Vagina (tissue), 2 donors: ENCODE measurements around the gene PRDM5. TPM values are rescaled to one million over a fixed set of nuclear protein-coding genes. Genes with fewer than 3 reads are reported as not detected.
A peak's percentile ranks its signal among the peaks of the same experiment; 100 is the strongest.

Source experiments
- DNase-seq, 2 donors: peaks; one replicate each; pipeline ENCODE4 v3.0.0-alpha.2; 2017; ENCODE audit errors: extremely low spot score in 2 of 2
- H3K27ac ChIP-seq: fragments of 200-600 bp; sonication (generic); one replicate; pipeline ENCODE4 v1.5.1; 2019
- H3K27me3 ChIP-seq: fragments of 200-600 bp; sonication (generic); one replicate; pipeline ENCODE4 v1.5.1; 2019
- H3K36me3 ChIP-seq, 2 donors: fragments of 200-600 bp; sonication (generic); one replicate each; pipeline ENCODE4 v1.5.1; 2017 to 2019
- H3K4me1 ChIP-seq: fragments of 200-600 bp; sonication (generic); one replicate; pipeline ENCODE4 v1.5.1; 2019
- H3K4me3 ChIP-seq, 2 donors: fragments of 200-600 bp; sonication (generic); 1 replicate in 1 of 2; 2 replicates in 1 of 2; pipeline ENCODE4 v1.5.1; 2016 to 2019
- H3K9me3 ChIP-seq: fragments of 200-600 bp; sonication (generic); one replicate; pipeline ENCODE4 v1.5.1; 2019
- CTCF ChIP-seq, 3 experiments: fragments of 450-650 bp in 2 of 3; fragments of 200-600 bp in 1 of 3; sonication (generic) in 1 of 3; IDR thresholded peaks; one replicate each; pipeline ENCODE4 v1.5.1; 2017 to 2019; ENCODE audit warnings: antibody characterized with exemption in 3 of 3, mild to moderate bottlenecking in 2 of 3, moderate library complexity in 2 of 3
- POLR2A ChIP-seq, 2 donors: fragments of 450-650 bp; IDR thresholded peaks; one replicate each; pipeline ENCODE4 v1.6.1; 2017; ENCODE audit warnings: antibody characterized with exemption in 2 of 2, mild to moderate bottlenecking in 2 of 2, moderate library complexity in 2 of 2
- POLR2AphosphoS5 ChIP-seq, 2 donors: sonication (generic); formaldehyde crosslinking; IDR thresholded peaks; one replicate each; pipeline ENCODE4 v1.9.0; 2017; ENCODE audit warnings: antibody characterized with exemption in 2 of 2, mild to moderate bottlenecking in 2 of 2, low read depth in 1 of 2; ENCODE audit not compliant: insufficient read depth in 1 of 2
- intact Hi-C: fragments of 100-400 bp; cut with DNase I; formaldehyde crosslinking; loops from one replicate; pipeline ENCODE4 v1.15.1; 2023
- total RNA-seq: library from RNA; depleted of rRNA; stranded (reverse); fragments of >200 nt; gene quantifications from one replicate; pipeline ENCODE4 v1.2.3, GENCODE V29; 2016

Gene PRDM5
- total RNA-seq, 1 donor from 2014 or later, result 15.2 TPM

DNA sequence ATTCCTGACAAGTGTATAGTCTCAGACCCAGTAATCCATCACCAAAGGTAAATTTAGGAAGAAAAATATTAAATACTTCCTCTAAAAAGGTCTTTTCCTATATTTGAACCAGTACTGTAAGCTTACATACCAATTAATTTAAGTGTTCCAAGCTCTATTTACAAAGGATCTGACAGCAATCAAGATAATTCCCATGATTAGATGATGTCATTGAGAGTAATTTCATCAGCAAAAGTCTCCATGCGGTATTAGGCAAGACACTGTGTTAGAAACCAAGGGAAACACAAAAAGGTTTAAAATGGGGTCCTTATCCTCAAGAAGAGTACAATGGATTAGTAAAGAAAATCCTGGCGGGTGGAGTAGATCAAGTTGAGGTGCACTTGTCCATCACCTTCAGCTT lies 198.5 kb downstream of the PRDM5 start:
- Histone ChIP-seq H3K36me3 (no peaks in the 10 kb centered on the region), H3K4me3 (no peak overlapping the region), H3K27ac (no peak overlapping the region), H3K9me3 (no peaks in the 10 kb centered on the region), H3K27me3 (no peaks in the 10 kb centered on the region), H3K4me1 (no peaks in the 10 kb centered on the region)
- no peak for TF ChIP-seq POLR2A (IDR thresholded peaks at IDR 0.05)
- TF ChIP-seq CTCF (IDR thresholded peaks at IDR 0.05), result no peak
- TF ChIP-seq POLR2AphosphoS5 (IDR thresholded peaks at IDR 0.05; ENCODE audit: insufficient read depth in 1 of 2, low read depth in 1 of 2), result no peak
- DNase-seq, result no peak
- intact Hi-C loops, result no loop called here

- Histone ChIP-seq H3K27me3 (no peaks in the 10 kb centered on the region), H3K9me3 (no peaks in the 10 kb centered on the region), H3K36me3 (no peaks in the 10 kb centered on the region), H3K27ac (no peak overlapping the region), H3K4me1 (no peaks in the 10 kb centered on the region), H3K4me3 (no peak overlapping the region)
- DNase-seq, result no peak
- intact Hi-C loops, result no loop called here
- TF ChIP-seq POLR2AphosphoS5 (IDR thresholded peaks at IDR 0.05; ENCODE audit: insufficient read depth in 1 of 2, low read depth in 1 of 2) (no peak), POLR2A (IDR thresholded peaks at IDR 0.05) (no peak), CTCF (IDR thresholded peaks at IDR 0.05) (no peak)
Observed at GRCh38 chr4:120723105-120723504, 199.4 kb downstream of the PRDM5 start.

GRCh38 chr4:120722655-120723054 lies 199.9 kb downstream of the PRDM5 start:
- intact Hi-C loops, result no loop called here
- Histone ChIP-seq H3K27me3 (no peaks in the 10 kb centered on the region), H3K27ac (no peak overlapping the region), H3K9me3 (no peaks in the 10 kb centered on the region), H3K4me1 (no peaks in the 10 kb centered on the region), H3K36me3 (no peaks in the 10 kb centered on the region), H3K4me3 (no peak overlapping the region)
- no peak for DNase-seq
- TF ChIP-seq CTCF (IDR thresholded peaks at IDR 0.05) (no peak), POLR2A (IDR thresholded peaks at IDR 0.05) (no peak), POLR2AphosphoS5 (IDR thresholded peaks at IDR 0.05; ENCODE audit: insufficient read depth in 1 of 2, low read depth in 1 of 2) (no peak)

DNA sequence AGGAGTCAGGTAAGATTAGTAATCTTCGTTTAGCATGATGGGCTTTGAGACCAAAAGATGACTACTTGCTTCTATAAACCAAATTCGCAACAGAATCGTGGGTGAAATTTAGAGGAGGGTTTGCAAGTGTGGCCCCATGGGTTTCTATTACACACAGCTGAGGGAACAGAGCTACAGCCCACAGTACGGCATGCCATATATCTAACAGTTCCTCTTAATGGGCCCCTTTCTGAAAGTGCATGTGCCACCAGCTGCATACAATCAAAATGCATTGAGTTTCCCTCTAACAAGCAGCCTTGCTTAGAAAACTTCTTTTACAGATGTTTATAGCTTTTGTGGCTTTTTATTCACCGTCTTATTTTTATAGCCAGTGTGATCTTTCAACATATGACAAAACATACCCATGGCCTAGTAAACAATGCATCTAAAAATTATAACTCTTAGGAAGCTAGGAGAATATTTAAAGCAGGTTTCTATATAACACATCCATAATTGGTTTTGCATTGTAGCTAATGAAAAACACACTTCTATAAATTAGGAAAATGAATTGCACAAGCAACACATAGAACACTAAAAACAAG lies 202.1 kb downstream of the PRDM5 start:
- Histone ChIP-seq H3K27ac (no peak overlapping the region), H3K4me1 (no peaks in the 10 kb centered on the region), H3K9me3 (no peaks in the 10 kb centered on the region), H3K4me3 (no peak overlapping the region), H3K27me3 (no peaks in the 10 kb centered on the region), H3K36me3 (no peaks in the 10 kb centered on the region)
- intact Hi-C loops, result no loop called here
- DNase-seq, result no peak
- TF ChIP-seq CTCF (IDR thresholded peaks at IDR 0.05), result no peak
- no peak for TF ChIP-seq POLR2A (IDR thresholded peaks at IDR 0.05)
- TF ChIP-seq POLR2AphosphoS5 (IDR thresholded peaks at IDR 0.05; ENCODE audit: insufficient read depth in 1 of 2, low read depth in 1 of 2), result no peak

GRCh38 chr4:120718979-120719566 lies 203.5 kb downstream of the PRDM5 start:
- no peaks in the 10 kb centered on the region for H3K9me3 ChIP-seq
- H3K27ac ChIP-seq, result no peak overlapping the region
- no peak for DNase-seq
- no peaks in the 10 kb centered on the region for H3K27me3 ChIP-seq
- no peak for TF ChIP-seq POLR2AphosphoS5 (IDR thresholded peaks at IDR 0.05; ENCODE audit: insufficient read depth in 1 of 2, low read depth in 1 of 2)
- peak in 2 of 3 experiments; percentile 18 to 19 for TF ChIP-seq CTCF (IDR thresholded peaks at IDR 0.05)
- H3K4me1 ChIP-seq, result no peaks in the 10 kb centered on the region
- H3K4me3 ChIP-seq, result no peak overlapping the region
- no peaks in the 10 kb centered on the region for H3K36me3 ChIP-seq
- intact Hi-C loops, result no loop called here
